ENCODE data around the gene PWWP2B. TPM values are rescaled to one million over a fixed set of nuclear protein-coding genes. Genes with fewer than 3 reads are reported as not detected.

Gene PWWP2B
- total RNA-seq, 2 experiments from 2014 or later: 16.6 to 17.1 TPM

DNA sequence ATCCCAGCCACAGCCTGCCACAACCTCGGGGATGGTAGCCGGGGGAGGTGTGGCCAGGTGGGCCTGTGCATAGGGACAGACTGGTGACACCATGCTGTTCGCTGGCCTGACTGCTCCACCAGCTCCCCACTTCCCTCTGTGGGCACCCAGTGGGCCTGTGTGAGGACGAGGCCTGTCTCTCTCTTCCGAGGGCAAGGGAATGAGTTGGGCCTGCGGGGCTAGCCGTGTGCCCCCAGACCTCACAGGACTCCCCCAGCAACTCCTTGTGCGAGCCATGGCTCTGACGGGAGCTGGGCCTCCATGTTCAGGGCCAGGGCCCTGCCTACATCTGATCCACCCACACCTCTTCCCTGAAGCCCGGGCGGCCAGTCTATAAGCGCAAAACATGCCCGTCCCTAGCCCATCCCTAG, 40.5 kb downstream of the PWWP2B start:
- POLR2A ChIA-PET: interaction anchor here (1.3 kb wide), 1 partner anchor 9 kb away, joined by 6 read pairs; no protein-coding TSS in a partner anchor

GRCh38 chr10:132438091-132439024, 41.4 kb downstream of the PWWP2B start:
- Mint-ChIP-seq H3K4me3 (no peak overlapping the region), H3K36me3 (no peaks in the 10 kb centered on the region), H3K4me1 (peaks cover 9% of the 10 kb centered on the region), H3K27ac (no peak overlapping the region), H3K9me3 (peaks cover 1% of the 10 kb centered on the region), H3K27me3 (no peaks in the 10 kb centered on the region)
- POLR2A ChIA-PET: interaction anchor here (1.3 kb wide), 1 partner anchor 9 kb away, joined by 6 read pairs; no protein-coding TSS in a partner anchor
- no peak for ATAC-seq (ENCODE audit: low read depth)
- no peak for DNase-seq

More for the DNA sequence above, 40.5 kb downstream of the PWWP2B start:
- Mint-ChIP-seq H3K9me3 (peaks cover 1% of the 10 kb centered on the region), H3K4me1 (peaks cover 9% of the 10 kb centered on the region), H3K36me3 (no peaks in the 10 kb centered on the region), H3K27me3 (no peaks in the 10 kb centered on the region), H3K4me3 (no peak overlapping the region), H3K27ac (no peak overlapping the region)
- no peak for DNase-seq
- ATAC-seq (ENCODE audit: low read depth): no peak

DNA sequence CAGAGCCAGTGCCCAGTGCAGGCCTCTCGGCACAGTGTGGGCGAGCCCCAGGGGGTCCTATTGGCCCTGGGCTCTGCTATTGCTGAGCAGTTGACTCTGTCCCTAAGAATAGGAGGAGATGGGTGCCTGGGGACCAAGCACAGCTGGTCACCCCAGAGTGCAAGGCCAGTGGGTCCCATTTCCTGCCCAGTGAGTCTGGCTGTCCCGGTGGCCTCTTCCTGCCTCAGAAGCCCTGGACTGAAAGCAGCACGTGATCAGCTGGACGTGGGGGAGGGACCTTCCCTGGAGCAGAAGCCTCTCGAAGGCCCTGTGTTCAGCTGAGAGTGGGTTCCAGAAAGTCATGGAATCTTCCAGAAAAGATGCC, 42.0 kb downstream of the PWWP2B start:
- peaks cover 1% of the 10 kb centered on the region for H3K9me3 Mint-ChIP-seq
- H3K4me1 Mint-ChIP-seq: peaks cover 9% of the 10 kb centered on the region
- H3K27me3 Mint-ChIP-seq: no peaks in the 10 kb centered on the region

GRCh38 chr10:132439424-132440163, 42.6 kb downstream of the PWWP2B start:
- POLR2A ChIA-PET: no interaction called here
- Mint-ChIP-seq H3K27me3 (no peaks in the 10 kb centered on the region), H3K9me3 (peaks cover 1% of the 10 kb centered on the region), H3K27ac (no peak overlapping the region), H3K4me1 (peaks cover 8% of the 10 kb centered on the region), H3K36me3 (no peaks in the 10 kb centered on the region), H3K4me3 (no peak overlapping the region)
- ATAC-seq (ENCODE audit: low read depth) (no peak), DNase-seq (no peak)

More for the DNA sequence above, 42.0 kb downstream of the PWWP2B start:
- no peaks in the 10 kb centered on the region for H3K36me3 Mint-ChIP-seq
- no peak overlapping the region for H3K27ac Mint-ChIP-seq
- H3K4me3 Mint-ChIP-seq: no peak overlapping the region
- POLR2A ChIA-PET: no interaction called here
- DNase-seq (no peak), ATAC-seq (ENCODE audit: low read depth) (no peak)

- Mint-ChIP-seq H3K4me1 (peaks cover 14% of the 10 kb centered on the region), H3K36me3 (no peaks in the 10 kb centered on the region), H3K9me3 (peaks cover 1% of the 10 kb centered on the region), H3K4me3 (no peak overlapping the region), H3K27ac (no peak overlapping the region), H3K27me3 (no peaks in the 10 kb centered on the region)
- POLR2A ChIA-PET: interaction anchor here (1.0 kb wide), 1 partner anchor 33 kb away, joined by 3 read pairs; no protein-coding TSS in a partner anchor
- ATAC-seq (ENCODE audit: low read depth) (no peak), DNase-seq (no peak)
Measured at GRCh38 chr10:132440791-132441565, 44.0 kb downstream of the PWWP2B start.

DNA sequence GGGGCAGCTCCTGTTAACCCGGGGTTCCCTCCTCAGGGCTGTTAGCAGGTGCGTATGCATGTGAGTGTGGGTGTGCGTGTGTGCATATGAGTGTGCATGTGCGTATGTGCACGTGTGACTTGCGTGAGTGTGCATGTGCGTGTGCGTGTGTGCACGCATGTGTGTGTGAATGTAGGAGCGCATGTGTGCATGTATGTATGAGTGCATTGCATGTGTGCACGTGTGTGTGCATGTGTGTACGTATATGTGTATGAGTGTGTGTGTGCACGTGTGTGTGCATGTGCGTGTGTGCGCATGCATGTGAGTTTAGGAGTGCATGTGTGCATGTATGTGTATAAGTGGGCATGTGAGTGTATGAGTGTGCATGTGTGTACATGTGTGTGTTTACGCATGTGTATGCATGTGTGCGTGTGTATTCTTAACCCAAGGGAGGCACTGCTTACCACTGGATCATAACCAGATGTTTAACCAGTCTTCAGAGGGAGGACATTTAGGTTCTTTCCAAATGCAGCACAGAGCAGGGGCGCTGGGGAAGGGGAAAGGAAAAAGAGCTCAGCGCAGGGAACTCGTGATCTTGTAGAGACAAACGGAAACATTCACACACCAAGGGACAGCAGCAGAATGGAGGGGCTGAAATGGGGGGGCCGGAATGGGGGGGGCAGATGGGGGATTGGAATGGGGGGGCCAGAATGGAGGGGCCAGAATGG, 45.0 kb downstream of the PWWP2B start:
- Mint-ChIP-seq H3K27me3 (no peaks in the 10 kb centered on the region), H3K27ac (peak overlapping the region; percentile 76), H3K36me3 (no peaks in the 10 kb centered on the region), H3K9me3 (peaks cover 1% of the 10 kb centered on the region), H3K4me1 (peaks cover 18% of the 10 kb centered on the region), H3K4me3 (no peak overlapping the region)
- ATAC-seq (ENCODE audit: low read depth) (no peak), DNase-seq (no peak)
- POLR2A ChIA-PET: interaction anchor here (1.0 kb wide), 1 partner anchor 34 kb away, joined by 3 read pairs; no protein-coding TSS in a partner anchor

- DNase-seq: no peak
- H3K4me3 Mint-ChIP-seq: no peak overlapping the region
Measured at GRCh38 chr10:132442636-132443035, 45.6 kb downstream of the PWWP2B start.

GRCh38 chr10:132443605-132443982, 46.6 kb downstream of the PWWP2B start:
- DNase-seq (peak; percentile 77), ATAC-seq (ENCODE audit: low read depth) (peak; percentile 35)
- H3K4me3 Mint-ChIP-seq: no peak overlapping the region
- no peaks in the 10 kb centered on the region for H3K36me3 Mint-ChIP-seq
- H3K4me1 Mint-ChIP-seq: peaks cover 25% of the 10 kb centered on the region
- peak overlapping the region; percentile 97 for H3K27ac Mint-ChIP-seq
- H3K27me3 Mint-ChIP-seq: no peaks in the 10 kb centered on the region
- peaks cover 1% of the 10 kb centered on the region for H3K9me3 Mint-ChIP-seq
- POLR2A ChIA-PET: interaction anchor here (0.8 to 1.0 kb wide), 3 partner anchors 10 to 23 kb away, joined by 3 to 4 read pairs (median 3); no protein-coding TSS in a partner anchor

More at GRCh38 chr10:132442636-132443035, 45.6 kb downstream of the PWWP2B start:
- Mint-ChIP-seq H3K9me3 (peaks cover 1% of the 10 kb centered on the region), H3K36me3 (no peaks in the 10 kb centered on the region), H3K27me3 (no peaks in the 10 kb centered on the region), H3K27ac (no peak overlapping the region), H3K4me1 (peaks cover 20% of the 10 kb centered on the region)
- POLR2A ChIA-PET: no interaction called here
- no peak for ATAC-seq (ENCODE audit: low read depth)

DNA sequence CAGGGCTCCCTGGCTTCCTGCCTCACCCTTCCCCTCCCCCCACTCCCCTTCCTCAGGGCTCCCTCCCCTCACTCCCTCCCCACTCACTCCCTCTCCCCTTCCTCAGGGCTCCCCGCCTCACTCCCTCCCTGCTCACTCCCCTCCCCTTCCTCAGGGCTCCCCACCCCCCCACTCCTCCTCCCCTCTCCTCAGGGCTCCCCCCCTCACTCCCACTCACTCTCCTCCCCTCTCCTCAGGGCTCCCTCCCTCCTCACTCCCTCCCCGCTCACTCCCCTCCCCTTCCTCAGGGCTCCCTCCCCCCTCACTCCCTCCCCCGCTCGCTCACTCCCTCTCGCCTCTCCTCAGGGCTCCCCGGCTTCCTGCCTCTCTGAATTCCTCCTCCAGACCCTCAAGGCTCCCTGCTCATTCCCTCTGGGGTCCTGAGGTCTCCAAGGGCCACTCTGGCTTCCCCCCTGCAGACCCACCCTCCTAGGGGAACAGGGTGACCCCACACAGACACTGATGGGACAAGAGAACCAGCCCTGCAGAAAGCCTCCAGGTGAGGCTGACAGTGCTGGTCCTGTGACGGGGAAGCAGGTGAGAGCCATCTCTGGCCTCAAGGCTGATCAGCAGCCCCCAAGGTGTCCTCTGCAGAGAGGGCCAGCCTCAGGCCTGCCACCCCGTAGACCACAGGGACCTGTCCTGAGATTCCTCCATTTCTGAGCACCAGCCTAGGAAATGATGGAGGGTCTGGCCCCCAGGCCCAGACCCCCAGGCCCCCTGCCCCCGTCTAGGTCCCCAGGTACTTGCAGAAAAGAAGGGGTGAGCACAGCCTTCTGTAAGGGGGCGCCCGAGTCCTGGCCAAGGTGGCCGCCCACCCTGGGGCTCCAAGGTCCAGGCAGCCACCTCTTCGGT, 47.2 kb downstream of the PWWP2B start:
- ATAC-seq (ENCODE audit: low read depth): no peak
- POLR2A ChIA-PET: interaction anchor here (0.8 to 1.1 kb wide), 6 partner anchors 10 to 53 kb away, joined by 3 to 4 read pairs (median 3); partner anchors contain the start of gene PWWP2B
- Mint-ChIP-seq H3K4me1 (peaks cover 24% of the 10 kb centered on the region), H3K4me3 (peak overlapping the region; percentile 75), H3K27ac (peak overlapping the region; percentile 97), H3K9me3 (peaks cover 1% of the 10 kb centered on the region), H3K36me3 (no peaks in the 10 kb centered on the region), H3K27me3 (no peaks in the 10 kb centered on the region)
- DNase-seq: no peak

DNA sequence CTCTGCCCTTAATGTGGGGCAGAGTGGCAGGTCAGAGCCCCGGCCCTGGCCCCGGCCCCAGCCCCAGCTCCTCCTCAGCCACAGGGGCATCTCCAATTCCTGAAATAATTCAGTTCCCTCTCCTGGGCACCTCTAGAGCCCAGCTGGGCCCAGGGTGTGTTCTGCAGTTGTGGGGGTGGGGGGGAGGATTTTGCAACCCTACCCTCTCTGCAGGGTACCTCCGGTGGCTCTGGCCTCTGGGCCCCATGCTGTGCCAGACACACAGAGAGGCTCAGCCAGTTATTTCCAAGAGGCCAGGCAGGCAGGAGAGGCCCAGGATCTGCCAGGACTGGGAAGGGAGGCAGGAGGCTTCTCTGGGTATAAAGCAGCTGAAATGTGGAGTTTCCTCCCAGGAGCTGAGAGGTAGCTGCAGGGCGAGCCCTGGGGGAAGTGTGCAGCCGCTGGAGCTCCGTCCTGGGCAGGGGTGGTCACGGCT, 47.9 kb downstream of the PWWP2B start:
- Mint-ChIP-seq H3K27ac (peak overlapping the region; percentile 97), H3K27me3 (no peaks in the 10 kb centered on the region)

GRCh38 chr10:132445516-132446194, 48.7 kb downstream of the PWWP2B start:
- ATAC-seq (ENCODE audit: low read depth) (no peak), DNase-seq (no peak)
- Mint-ChIP-seq H3K9me3 (peaks cover 1% of the 10 kb centered on the region), H3K27ac (peak overlapping the region; percentile 97), H3K36me3 (no peaks in the 10 kb centered on the region), H3K27me3 (no peaks in the 10 kb centered on the region), H3K4me3 (no peak overlapping the region), H3K4me1 (peaks cover 24% of the 10 kb centered on the region)
- POLR2A ChIA-PET: interaction anchor here (0.7 to 3.2 kb wide), 8 partner anchors 23 to 220 kb away, joined by 3 to 38 read pairs (median 4); partner anchors contain the start of gene PWWP2B

More for the DNA sequence above, 47.9 kb downstream of the PWWP2B start:
- Mint-ChIP-seq H3K36me3 (no peaks in the 10 kb centered on the region), H3K4me1 (peaks cover 24% of the 10 kb centered on the region), H3K9me3 (peaks cover 1% of the 10 kb centered on the region), H3K4me3 (no peak overlapping the region)
- ATAC-seq (ENCODE audit: low read depth) (no peak), DNase-seq (no peak)
- POLR2A ChIA-PET: interaction anchor here (0.9 to 3.1 kb wide), 5 partner anchors 23 to 53 kb away, joined by 3 to 38 read pairs (median 3); partner anchors contain the start of gene PWWP2B
